ENCODE measurements around the gene ATP1A3.

The ATP1A3 gene

DNA sequence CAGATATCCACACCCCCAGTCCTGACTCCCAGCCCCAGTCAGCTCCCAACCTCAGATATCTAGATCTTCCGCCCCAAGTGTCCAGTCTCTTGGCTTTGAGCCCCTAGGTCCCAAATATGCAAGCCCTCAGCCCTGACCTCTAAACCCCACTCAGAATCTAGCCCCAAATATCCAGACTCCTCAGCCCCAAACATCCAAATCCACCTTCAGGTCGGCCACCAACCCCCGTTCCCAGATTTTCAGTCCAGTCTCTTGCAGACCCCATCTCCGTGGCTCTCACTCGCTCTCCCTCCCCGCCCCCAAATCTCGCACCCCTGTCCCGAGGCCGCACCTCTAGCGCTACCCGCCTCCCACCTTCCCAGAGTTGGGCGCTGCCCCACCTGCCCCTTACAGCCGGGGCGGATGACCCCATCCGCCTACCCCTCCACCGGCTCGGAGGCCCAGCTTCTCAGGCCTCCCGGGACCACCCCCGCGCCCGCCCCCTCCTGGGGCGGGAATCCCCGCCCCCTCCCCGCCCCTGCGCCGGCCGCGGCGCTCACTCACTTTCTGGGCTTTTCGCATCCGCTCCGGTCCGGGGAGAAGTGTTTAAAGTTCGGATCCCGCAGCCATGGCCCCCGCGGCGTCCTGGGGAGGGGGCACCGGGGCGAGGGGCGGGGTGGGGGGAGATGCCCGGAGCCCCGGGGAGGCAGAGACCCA lies 66.4 kb downstream of the ATP1A3 start:
- no peak for DNase-seq

GRCh38 chr19:41926763-41927496 lies 67.1 kb downstream of the ATP1A3 start:
- no peak for DNase-seq

GRCh38 chr19:41926028-41926762 lies 67.8 kb downstream of the ATP1A3 start:
- DNase-seq = no peak

DNA sequence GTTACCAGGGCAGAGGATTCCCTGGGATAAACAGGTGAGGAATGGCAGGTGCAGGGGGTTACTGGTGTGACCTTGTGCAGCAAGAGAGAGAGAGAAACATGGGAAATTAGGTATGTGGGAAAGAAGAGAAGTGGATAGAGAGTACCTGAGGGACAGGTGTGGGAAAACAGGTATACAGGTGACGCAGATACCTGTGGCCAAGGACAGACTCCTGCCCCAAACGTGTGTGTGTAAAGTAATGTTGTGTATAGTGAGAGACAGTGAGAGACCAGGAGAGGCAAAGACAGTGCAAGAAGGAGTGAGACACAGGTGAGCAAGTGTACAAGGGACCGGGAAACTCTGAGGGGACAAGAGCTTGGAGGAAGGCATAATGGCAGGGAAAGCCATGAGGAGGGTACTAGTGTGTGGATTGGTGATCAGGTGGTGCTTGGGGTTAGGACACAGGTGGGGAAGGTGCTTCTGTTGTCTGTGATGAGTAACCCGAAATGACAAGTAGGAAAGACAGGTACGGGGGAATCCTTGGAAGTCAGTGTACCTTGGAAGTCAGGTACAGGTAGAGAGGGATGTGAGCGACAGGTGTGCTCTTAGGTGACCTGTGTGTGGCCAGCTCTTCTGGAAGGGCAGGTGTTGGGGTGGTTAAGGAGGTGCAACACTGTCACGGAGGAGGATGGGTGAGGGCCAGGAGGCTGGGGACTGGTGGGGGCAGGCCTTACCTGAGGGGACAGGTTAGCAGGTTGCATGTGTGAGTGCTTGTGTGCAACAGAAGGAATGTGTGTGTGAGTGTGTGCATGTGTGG lies 68.6 kb downstream of the ATP1A3 start:
- peak in 1 of 2 experiments; percentile 76 for DNase-seq

- DNase-seq = peak; percentile 38 to 54
These were observed 69.6 kb downstream of the ATP1A3 start for GRCh38 chr19:41924151-41925145.

- DNase-seq = no peak
These were observed 70.8 kb downstream of the ATP1A3 start for GRCh38 chr19:41923045-41923788.

GRCh38 chr19:41922585-41922984 lies 71.4 kb downstream of the ATP1A3 start:
- no peak for DNase-seq

DNA sequence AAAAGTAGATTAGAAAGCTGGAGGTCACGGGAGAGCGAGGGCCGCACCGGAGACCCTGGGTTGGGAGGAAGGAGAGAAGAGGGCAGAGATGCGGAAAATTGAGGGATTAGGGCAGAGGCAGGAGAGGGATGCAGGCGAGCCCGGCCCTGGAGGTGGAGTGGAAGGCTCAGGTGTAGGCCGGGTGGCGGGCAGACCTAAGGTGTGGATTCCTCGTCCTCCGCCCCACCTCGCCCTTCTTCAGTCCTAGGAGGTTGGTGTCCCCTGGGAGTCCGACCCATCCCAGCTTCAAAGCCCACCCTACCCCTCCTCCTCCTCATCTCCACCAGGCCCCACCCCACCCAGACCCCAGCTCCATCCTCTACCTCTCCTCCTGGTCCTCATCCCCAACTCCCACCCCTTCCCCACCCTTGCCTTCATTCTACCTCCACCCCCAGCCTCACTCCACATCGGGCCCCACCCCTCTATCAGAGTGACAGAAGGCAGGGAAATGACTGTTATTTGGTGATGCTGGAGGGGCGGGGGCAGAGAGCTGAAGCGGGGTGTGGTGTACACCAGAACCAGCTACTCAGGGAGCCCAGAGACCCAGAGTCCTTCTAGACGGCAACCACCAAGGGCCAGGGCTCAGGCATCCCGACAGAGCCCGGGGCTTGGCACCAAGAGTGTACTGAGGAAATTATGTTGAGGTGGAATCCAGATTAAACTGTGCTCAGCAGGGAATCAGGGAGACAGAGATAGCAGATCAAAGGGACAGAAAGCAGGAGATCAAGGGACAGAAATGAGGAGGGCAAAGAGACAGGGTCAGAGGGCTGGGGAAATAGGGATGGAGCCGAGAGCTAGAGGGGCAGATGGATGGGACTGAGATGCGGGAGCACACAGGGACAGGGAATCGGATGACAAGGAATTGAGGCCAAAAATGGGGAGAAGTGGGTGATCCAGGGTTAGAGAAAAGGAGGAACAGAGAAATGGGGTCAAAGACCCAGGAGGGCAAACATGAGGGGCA lies 72.2 kb downstream of the ATP1A3 start:
- no peak for DNase-seq

GRCh38 chr19:41920882-41921576 lies 73.0 kb downstream of the ATP1A3 start:
- no peak for DNase-seq

- DNase-seq = no peak
These were observed 73.9 kb downstream of the ATP1A3 start for GRCh38 chr19:41919948-41920712.

DNA sequence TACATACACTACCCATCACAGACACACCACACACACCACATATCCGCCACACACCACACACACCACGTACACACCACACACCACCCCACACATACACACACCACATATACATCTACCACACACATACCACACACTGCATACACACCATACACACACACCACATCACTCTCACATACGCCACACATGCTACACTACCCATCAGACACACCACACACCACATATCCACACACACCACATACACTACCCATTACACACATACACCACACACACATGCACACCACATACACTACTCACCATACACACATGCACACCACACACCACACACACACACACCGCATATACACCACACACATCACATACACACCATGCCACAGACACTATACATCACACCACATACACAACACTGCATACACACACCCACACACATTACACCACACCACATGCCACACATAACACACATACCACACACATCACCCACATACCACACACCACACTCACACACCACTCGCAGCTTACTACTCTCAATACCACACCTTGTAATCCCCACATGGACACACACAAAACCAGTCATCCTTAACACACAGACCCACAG lies 75.3 kb downstream of the ATP1A3 start:
- DNase-seq = no peak

- no peak for DNase-seq
These were observed 75.9 kb downstream of the ATP1A3 start for GRCh38 chr19:41918095-41918494.

- DNase-seq = no peak
These were observed 76.4 kb downstream of the ATP1A3 start for GRCh38 chr19:41917676-41918075.
